Activated CD4-positive, alpha-beta T cell treated with anti-CD3 and anti-CD28 coated beads for 36 hours (primary cell): ENCODE measurements around the gene IRX2. TPM values are rescaled to one million over a fixed set of nuclear protein-coding genes. Genes with fewer than 3 reads are reported as not detected.

Source experiments
- ATAC-seq: fragments of 200-7000 bp; cut with Tn5 transposase; one replicate; pipeline ENCODE4 v1.10.0; 2021; ENCODE audit warnings: mild to moderate bottlenecking, moderate library complexity
- CTCF ChIA-PET: fragments of 350-600 bp; sonication (Branson Sonifier 250); formaldehyde crosslinking; loops from one replicate; lab custom pipeline; 2021; ENCODE audit warnings: antibody characterized with exemption; lab: Charles Lee
- POLR2A ChIA-PET: fragments of 350-600 bp; sonication (Branson Sonifier 250); formaldehyde crosslinking; loops from one replicate; lab custom pipeline; 2021; ENCODE audit warnings: antibody characterized with exemption, inconsistent platforms; lab: Charles Lee
- DNase-seq: peaks from one replicate; pipeline ENCODE4 v3.0.0-alpha.2; 2020
- H3K27ac Mint-ChIP-seq: one replicate; pipeline ENCODE4 v1.8.0; 2021; ENCODE audit warnings: mixed read lengths
- H3K27me3 Mint-ChIP-seq: one replicate; pipeline ENCODE4 v1.8.0; 2021; ENCODE audit warnings: mixed read lengths
- H3K36me3 Mint-ChIP-seq: one replicate; pipeline ENCODE4 v1.8.0; 2021; ENCODE audit warnings: low read depth, mixed read lengths
- H3K4me1 Mint-ChIP-seq: one replicate; pipeline ENCODE4 v1.8.0; 2021; ENCODE audit warnings: mixed read lengths
- H3K4me3 Mint-ChIP-seq: one replicate; pipeline ENCODE4 v1.8.0; 2021; ENCODE audit warnings: mild to moderate bottlenecking, moderate library complexity, mixed read lengths
- H3K9me3 Mint-ChIP-seq: one replicate; pipeline ENCODE4 v1.8.0; 2021; ENCODE audit warnings: low read depth, mixed read lengths
- intact Hi-C, 2 experiments: fragments of 100-400 bp; cut with DNase I in 1 of 2; cut with micrococcal nuclease in 1 of 2; formaldehyde crosslinking; loops; one replicate each; pipeline versions ENCODE4 v1.14.2 to v1.15.1; 2022 to 2024; cut with DNase I, micrococcal nuclease
- total RNA-seq, 2 experiments: library from RNA; stranded (reverse); gene quantifications; one replicate each; pipeline ENCODE4 v1.2.3, GENCODE V29; 2021

The IRX2 gene
- total RNA-seq, 2 experiments from 2014 or later: not detected

- H3K4me3 Mint-ChIP-seq: no peak overlapping the region
- CTCF ChIA-PET: no interaction called here
- DNase-seq (no peak), ATAC-seq (no peak)
- H3K9me3 Mint-ChIP-seq: no peaks in the 10 kb centered on the region
- no peak overlapping the region for H3K27ac Mint-ChIP-seq
- POLR2A ChIA-PET: no interaction called here
- no peaks in the 10 kb centered on the region for H3K36me3 Mint-ChIP-seq
- H3K27me3 Mint-ChIP-seq: peaks cover 40% of the 10 kb centered on the region
- H3K4me1 Mint-ChIP-seq: no peaks in the 10 kb centered on the region
- intact Hi-C loops: no loop called here
Measured at GRCh38 chr5:2737273-2738155, 14.0 kb downstream of the IRX2 start.

DNA sequence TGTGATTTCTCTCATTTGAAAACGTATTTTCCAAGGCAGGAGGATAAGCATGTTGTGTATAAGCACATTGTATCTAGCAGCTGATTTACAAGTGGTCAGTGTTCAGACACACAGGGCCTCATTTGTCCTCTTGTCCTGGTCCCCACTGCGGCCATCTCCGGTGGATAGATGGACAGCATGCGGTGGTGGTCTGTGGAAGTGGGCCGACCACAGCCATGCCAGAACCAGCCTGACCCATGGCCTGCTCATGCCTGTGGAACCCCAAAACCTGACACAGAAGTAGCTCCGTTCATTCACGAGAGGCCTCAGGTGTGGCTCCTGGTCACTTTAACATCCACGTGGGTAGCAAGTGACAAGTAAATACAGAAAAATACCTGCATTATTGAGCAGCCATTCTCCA is 14.6 kb downstream of the IRX2 start:
- CTCF ChIA-PET: no interaction called here
- H3K4me1 Mint-ChIP-seq: no peaks in the 10 kb centered on the region
- no peaks in the 10 kb centered on the region for H3K9me3 Mint-ChIP-seq
- H3K27ac Mint-ChIP-seq: no peak overlapping the region
- POLR2A ChIA-PET: no interaction called here
- H3K27me3 Mint-ChIP-seq: peaks cover 37% of the 10 kb centered on the region
- ATAC-seq: no peak
- intact Hi-C loops: no loop called here
- no peak for DNase-seq
- no peak overlapping the region for H3K4me3 Mint-ChIP-seq
- no peaks in the 10 kb centered on the region for H3K36me3 Mint-ChIP-seq

DNA sequence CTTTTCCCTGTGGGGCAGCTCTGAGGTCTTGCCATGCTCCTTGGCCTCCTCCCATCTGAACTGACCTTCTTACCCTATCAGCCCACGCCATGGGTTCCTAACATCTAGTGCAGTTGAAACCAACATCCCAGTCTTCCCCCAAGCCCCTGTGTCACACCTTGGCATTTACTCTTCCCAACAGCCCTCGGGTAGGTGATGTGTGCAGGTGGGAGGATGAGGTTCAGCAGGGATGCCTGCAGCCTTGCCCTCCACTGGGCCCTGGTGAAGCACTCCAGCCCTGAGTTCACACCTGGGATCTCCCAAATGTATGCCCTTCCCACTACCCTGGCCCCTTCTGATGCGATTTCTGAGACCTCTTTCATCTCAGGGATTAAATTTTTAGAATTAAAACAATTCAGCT is 15.5 kb downstream of the IRX2 start:
- H3K36me3 Mint-ChIP-seq: no peaks in the 10 kb centered on the region
- intact Hi-C loops: no loop called here
- no peak overlapping the region for H3K27ac Mint-ChIP-seq
- no peak overlapping the region for H3K4me3 Mint-ChIP-seq
- H3K9me3 Mint-ChIP-seq: no peaks in the 10 kb centered on the region
- ATAC-seq (no peak), DNase-seq (no peak)
- peaks cover 31% of the 10 kb centered on the region for H3K27me3 Mint-ChIP-seq
- CTCF ChIA-PET: no interaction called here
- H3K4me1 Mint-ChIP-seq: no peaks in the 10 kb centered on the region
- POLR2A ChIA-PET: no interaction called here

GRCh38 chr5:2732850-2733249 is 18.6 kb downstream of the IRX2 start:
- ChIA-PET CTCF (no interaction called here), POLR2A (no interaction called here)
- Mint-ChIP-seq H3K36me3 (no peaks in the 10 kb centered on the region), H3K9me3 (no peaks in the 10 kb centered on the region), H3K27me3 (peaks cover 19% of the 10 kb centered on the region), H3K4me3 (no peak overlapping the region), H3K27ac (no peak overlapping the region), H3K4me1 (no peaks in the 10 kb centered on the region)
- ATAC-seq: no peak
- DNase-seq: no peak
- intact Hi-C loops: no loop called here

- POLR2A ChIA-PET: no interaction called here
- H3K9me3 Mint-ChIP-seq: no peaks in the 10 kb centered on the region
- DNase-seq (no peak), ATAC-seq (no peak)
- CTCF ChIA-PET: no interaction called here
- H3K27ac Mint-ChIP-seq: no peak overlapping the region
- H3K4me3 Mint-ChIP-seq: no peak overlapping the region
- H3K4me1 Mint-ChIP-seq: no peaks in the 10 kb centered on the region
- H3K27me3 Mint-ChIP-seq: peaks cover 14% of the 10 kb centered on the region
- intact Hi-C loops: no loop called here
- no peaks in the 10 kb centered on the region for H3K36me3 Mint-ChIP-seq
Measured at GRCh38 chr5:2732004-2732403, 19.5 kb downstream of the IRX2 start.

DNA sequence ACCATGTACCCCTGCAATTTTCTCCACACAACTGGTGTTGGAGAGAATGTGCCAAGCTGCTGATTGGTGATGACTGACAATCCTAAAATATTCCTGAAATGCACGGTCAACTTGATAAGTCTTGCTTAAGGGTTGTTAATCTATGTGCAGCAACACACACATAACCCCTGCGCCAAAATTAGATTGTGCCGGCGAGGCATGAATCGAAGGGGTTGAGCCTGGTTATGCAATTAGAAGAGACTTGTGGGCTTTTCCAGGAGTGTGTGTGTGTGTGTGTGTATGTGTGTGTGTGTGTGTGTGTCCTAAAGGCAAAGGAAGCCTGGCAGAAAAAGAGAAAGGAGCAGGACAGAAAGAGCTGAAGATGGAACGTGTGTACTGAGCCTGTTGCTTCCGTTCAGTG is 22.3 kb downstream of the IRX2 start:
- ChIA-PET POLR2A (no interaction called here), CTCF (no interaction called here)
- H3K27me3 Mint-ChIP-seq: peaks cover 9% of the 10 kb centered on the region
- H3K4me3 Mint-ChIP-seq: no peak overlapping the region
- ATAC-seq (no peak), DNase-seq (no peak)
- intact Hi-C loops: no loop called here
- H3K4me1 Mint-ChIP-seq: no peaks in the 10 kb centered on the region
- H3K9me3 Mint-ChIP-seq: no peaks in the 10 kb centered on the region
- no peak overlapping the region for H3K27ac Mint-ChIP-seq
- H3K36me3 Mint-ChIP-seq: no peaks in the 10 kb centered on the region

DNA sequence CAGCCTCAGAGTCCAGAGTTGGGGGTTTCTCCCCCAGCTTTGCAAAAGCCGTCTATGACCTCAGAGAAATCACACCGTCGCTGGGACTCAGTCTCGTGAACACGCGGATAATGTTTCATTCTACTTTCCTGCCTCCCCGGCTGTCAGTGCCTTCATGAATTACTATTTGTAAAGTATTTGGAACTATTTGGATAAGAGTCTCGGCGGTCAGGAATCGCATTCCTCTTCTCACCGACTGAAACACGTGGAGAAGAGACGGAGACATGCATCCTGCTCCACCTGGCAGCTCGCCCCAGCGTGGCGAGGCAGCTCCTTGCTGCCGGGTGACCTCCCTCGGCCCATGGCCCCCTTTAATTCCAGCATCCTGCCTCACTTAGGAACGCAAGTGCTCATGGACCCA is 23.9 kb downstream of the IRX2 start:
- Mint-ChIP-seq H3K4me1 (no peaks in the 10 kb centered on the region), H3K36me3 (no peaks in the 10 kb centered on the region), H3K4me3 (no peak overlapping the region), H3K27me3 (peaks cover 6% of the 10 kb centered on the region), H3K27ac (no peak overlapping the region), H3K9me3 (no peaks in the 10 kb centered on the region)
- POLR2A ChIA-PET: no interaction called here
- ATAC-seq (no peak), DNase-seq (no peak)
- intact Hi-C loops: no loop called here
- CTCF ChIA-PET: no interaction called here

GRCh38 chr5:2725980-2726765 is 25.3 kb downstream of the IRX2 start:
- POLR2A ChIA-PET: no interaction called here
- H3K4me3 Mint-ChIP-seq: no peak overlapping the region
- DNase-seq: no peak
- no peak overlapping the region for H3K27ac Mint-ChIP-seq
- ATAC-seq: no peak
- intact Hi-C loops: no loop called here
- CTCF ChIA-PET: no interaction called here
- H3K9me3 Mint-ChIP-seq: no peaks in the 10 kb centered on the region
- H3K27me3 Mint-ChIP-seq: peaks cover 3% of the 10 kb centered on the region
- H3K36me3 Mint-ChIP-seq: no peaks in the 10 kb centered on the region
- H3K4me1 Mint-ChIP-seq: no peaks in the 10 kb centered on the region

GRCh38 chr5:2724831-2725230 is 26.6 kb downstream of the IRX2 start:
- Mint-ChIP-seq H3K4me3 (no peak overlapping the region), H3K27ac (no peak overlapping the region), H3K4me1 (no peaks in the 10 kb centered on the region), H3K36me3 (no peaks in the 10 kb centered on the region), H3K27me3 (peaks cover 3% of the 10 kb centered on the region), H3K9me3 (no peaks in the 10 kb centered on the region)
- POLR2A ChIA-PET: no interaction called here
- intact Hi-C loops: no loop called here
- ATAC-seq (no peak), DNase-seq (no peak)
- CTCF ChIA-PET: no interaction called here

DNA sequence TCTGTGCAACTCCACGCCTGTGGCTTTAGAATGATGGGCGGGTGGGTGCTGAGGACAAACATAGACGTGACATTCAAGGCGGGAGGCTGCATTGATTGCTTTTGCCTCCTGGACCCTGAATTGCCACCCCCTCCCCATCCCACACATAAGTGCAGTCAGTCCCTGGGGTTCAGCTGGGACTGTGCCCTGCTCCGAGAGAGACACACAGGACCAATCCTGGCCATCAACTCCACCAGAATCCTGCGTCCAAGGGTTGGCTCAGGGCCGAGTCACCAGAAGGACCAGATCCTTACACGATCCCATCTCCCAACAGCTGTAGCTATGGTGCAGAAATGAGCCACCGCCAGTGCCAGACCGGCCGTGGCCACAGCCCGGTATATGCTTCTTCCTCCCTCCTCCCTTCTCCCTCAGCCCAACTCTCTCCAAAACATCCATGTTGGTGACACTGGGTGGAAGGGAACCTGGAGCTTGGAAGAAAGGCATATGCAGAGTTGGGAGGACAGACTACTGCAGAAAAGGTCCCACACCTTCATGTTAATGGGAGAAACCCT is 27.4 kb downstream of the IRX2 start:
- POLR2A ChIA-PET: no interaction called here
- Mint-ChIP-seq H3K4me3 (no peak overlapping the region), H3K27me3 (peaks cover 3% of the 10 kb centered on the region), H3K36me3 (no peaks in the 10 kb centered on the region), H3K27ac (no peak overlapping the region), H3K4me1 (no peaks in the 10 kb centered on the region), H3K9me3 (no peaks in the 10 kb centered on the region)
- CTCF ChIA-PET: no interaction called here
- DNase-seq (no peak), ATAC-seq (no peak)
- intact Hi-C loops: no loop called here

- ChIA-PET CTCF (no interaction called here), POLR2A (no interaction called here)
- H3K4me1 Mint-ChIP-seq: no peaks in the 10 kb centered on the region
- no peaks in the 10 kb centered on the region for H3K9me3 Mint-ChIP-seq
- H3K36me3 Mint-ChIP-seq: no peaks in the 10 kb centered on the region
- ATAC-seq: no peak
- H3K27ac Mint-ChIP-seq: no peak overlapping the region
- no peak overlapping the region for H3K4me3 Mint-ChIP-seq
- peaks cover 3% of the 10 kb centered on the region for H3K27me3 Mint-ChIP-seq
- intact Hi-C loops: no loop called here
- no peak for DNase-seq
Measured at GRCh38 chr5:2722901-2723300, 28.6 kb downstream of the IRX2 start.
